GDM1 (cell line): ENCODE results near the gene SEMA3A.
A peak's percentile ranks its signal among the peaks of the same experiment; 100 is the strongest.

ENCODE experiments used
- DNase-seq: peaks from one replicate; lab custom pipeline; 2025; lab: John Stamatoyannopoulos, UW

Gene SEMA3A

DNA sequence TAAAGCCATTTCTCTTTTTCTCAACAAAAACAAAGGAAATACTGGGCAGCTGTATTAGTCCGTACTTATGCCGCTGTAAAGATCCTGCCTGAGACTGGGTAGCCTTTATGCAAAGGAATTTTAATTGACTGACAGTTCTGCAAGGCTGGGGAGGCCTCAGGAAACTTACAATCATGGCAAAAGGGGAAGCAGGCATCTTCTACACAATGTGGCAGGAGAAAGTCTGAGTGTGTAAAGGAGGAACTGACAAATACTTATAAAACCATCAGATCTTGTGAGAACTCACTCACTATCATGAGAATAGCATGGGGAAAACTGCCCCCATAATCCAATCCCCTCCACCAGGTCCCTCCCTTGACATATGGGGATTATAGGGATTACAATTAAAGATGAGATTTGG, 264.3 kb downstream of the SEMA3A start:
- peak; percentile 12 for DNase-seq

DNA sequence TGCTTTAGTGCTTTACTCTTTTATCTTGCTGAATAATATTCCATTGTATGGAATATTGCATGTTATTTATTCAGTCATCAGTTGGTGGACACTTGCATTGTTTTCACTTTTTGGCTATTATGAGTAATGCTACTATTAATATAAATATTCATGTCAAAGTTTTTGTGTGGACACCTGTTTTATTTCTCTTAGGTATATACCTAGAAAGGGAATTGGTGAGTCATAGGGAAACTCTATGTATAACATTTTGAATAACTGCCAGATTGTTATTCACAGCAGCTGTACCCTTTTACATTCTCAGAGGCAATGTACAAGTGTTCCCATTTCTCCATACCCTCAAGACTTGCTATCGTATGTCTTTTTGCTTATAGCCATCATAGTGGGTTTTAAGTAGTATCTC, 268.7 kb downstream of the SEMA3A start:
- no peak for DNase-seq

DNA sequence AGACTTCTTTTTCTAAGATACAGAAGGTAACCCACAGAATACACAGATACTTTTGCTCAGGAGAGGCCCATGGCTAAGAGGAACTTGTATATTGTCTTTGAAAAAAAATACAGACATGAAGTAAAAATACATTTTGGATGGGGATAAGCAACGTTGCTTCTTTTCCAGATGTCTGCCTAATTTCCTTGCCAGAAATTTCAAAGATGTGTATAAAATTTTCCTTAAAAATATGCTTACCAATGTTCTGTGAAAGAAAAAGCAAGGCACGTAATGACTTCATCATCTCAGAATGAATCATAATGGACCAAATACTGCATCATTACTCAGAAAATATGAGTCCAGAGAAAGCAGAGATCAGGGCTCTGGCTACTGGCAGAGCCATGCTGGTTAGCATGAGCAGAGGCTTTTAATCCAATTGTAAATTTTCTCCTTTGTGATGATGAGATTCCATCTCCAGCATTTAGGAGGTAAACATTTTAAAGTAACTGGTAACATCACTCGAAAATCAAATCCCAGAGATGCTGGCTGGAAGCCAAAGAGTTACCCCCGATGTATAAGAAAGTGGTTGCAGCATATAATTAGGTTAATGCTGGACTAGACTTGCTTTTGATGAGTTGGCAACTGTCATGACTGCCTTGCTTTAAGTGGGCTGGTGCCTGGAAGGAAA, 272.5 kb downstream of the SEMA3A start:
- DNase-seq = no peak

DNA sequence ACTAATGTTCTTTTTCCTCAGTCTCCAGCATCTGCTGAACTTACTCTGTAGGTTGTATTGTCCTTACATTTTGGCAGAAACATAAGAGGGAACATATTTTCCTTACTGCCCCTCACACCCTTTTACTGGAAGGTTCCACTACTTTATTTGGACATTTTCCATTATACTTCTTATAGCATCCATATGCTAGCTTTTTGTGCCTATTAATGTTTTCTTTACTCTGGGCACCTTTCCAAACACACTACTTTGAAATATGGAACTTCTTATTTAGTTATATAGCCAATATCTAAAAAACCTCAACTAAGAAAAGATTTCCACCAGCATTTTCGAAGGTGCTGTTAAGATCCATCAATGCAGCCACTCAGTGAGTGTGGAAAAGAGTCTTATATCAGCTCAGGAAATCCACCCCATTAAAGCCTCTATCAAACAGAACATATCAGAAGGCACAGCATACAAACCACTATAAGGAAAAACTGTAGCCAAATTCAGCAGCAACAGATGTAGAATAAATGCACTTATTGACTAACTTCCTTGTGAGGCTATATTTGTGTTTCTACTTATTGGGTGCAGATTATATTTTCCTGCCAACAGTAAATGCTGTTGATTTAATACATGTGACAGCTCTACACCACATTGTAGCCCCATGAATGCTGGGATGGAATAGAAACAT, 273.2 kb downstream of the SEMA3A start:
- no peak for DNase-seq

DNA sequence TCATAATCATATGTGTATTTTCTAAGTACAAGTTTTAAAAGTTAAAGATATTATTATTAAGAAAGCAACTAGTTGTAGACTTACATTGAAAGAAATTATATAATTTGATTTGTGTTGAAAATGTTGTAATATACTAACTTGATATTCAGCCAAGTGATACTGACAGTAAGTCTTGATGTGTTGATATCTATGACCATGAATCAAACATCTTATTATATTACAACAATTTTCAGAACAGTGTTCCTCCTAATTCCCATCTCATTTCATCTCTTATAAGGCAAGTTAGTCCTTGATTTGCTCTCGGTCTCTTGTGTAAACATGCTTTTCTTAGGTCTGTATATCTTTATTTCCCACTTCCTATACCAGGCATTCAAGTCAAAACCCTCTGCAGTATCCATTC, 276.4 kb downstream of the SEMA3A start:
- DNase-seq = no peak

DNA sequence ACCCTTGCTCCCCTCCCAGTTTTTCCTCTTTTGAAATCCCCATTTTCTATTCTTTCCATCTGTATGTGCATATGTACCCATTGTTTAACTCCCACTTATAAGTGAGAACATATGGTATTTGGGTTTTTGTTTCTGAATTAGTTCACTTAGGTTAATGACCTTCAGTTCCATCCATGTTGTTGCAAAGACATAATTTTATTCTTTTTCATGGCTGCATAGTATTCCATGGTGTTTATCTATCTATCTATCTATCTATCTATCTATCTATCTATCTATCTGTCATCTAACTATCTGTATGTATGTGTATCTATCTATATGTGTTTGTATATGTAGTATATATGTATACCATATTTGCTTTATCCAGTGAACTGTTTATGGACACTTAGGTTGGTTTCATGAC, 281.4 kb downstream of the SEMA3A start:
- DNase-seq = no peak

DNA sequence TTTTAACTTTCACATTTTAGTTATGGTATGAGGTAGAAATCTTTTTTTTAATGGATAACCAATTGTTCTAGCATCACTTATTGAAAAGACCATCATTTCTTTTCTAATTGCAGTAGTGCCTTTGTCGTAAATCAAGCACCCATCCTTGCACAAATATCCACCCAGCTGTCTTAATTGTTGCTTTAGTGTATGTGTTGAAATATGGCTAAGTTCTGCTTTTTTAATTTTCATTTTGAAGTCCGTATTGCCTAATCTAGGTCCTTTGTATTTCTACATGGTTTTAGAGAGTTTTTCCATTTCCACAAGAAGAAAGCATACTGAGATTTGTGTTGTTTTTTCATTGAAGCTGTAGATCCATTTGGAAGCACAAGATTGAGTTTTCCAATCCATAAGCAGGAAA, 286.1 kb downstream of the SEMA3A start:
- DNase-seq = no peak
